HG03097 (cell line): ENCODE results near the gene CCDC172.

Experiments
- ATAC-seq: cut with Tn5 transposase; IDR thresholded peaks from one replicate; pipeline ENCODE4 v1.9.1; 2021; ENCODE audit not compliant: unreplicated experiment, low FRiP score

CCDC172 gene

DNA sequence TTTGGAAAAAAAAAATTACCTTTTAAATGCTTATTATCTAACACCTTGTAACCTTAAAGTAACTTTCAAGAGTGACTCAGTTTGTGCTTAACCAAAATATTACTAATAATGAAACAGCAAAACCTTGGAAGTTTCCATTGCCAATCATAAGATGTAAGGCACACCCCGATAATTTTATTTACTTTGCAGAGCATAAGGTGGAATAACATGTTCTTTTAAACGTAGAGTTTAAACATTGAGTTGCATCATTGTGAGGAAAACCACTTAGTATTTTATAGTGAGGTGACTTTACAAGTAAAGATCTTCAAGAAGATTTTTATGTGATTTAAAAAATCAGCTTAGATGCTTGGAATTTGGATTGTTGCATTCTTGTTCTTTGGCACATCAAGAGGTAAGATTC is 103.4 kb downstream of the CCDC172 start, which contains the start of gene PNLIPRP3:
PNLIPRP3 (plus strand) TSS at position 177 of the 400 bp plus-strand sequence; CDS start at position 343, 166 bp downstream.
- ATAC-seq: no peak

DNA sequence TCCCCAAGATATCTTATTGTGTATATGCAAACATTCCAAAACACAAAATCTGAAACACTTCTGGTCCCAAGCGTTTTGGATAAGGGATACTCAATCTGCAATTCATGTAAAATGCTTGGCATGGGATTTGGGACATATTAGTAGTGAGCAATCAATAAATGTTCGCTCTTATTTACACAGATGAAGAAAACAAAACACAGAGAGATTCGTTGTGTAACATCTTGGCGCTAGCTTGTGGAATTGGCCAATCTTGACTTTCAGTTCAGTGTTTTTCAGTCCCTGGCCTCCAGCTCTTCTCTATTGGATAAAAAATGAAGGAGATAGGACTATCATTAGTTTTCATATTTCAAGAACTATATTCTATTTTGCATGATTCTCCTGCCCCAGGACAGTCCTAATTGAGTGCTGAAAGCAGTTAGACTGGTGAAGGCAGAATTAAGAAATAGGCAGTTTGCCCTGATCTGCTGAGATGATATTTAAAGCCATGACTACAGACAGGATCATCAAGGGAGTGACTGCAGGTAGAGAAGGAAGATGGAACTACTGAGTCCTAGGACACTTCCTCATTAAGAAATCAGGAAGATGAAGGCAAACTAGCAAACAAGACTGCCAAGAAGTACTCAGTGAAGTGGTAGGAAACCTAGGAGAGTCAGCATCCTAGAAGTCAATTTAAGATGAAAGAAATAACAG is 105.2 kb downstream of the CCDC172 start:
- ATAC-seq: no peak
